ENCODE results near the gene KCTD1. TPM values are rescaled to one million over a fixed set of nuclear protein-coding genes. Genes with fewer than 3 reads are reported as not detected.

The KCTD1 gene
- total RNA-seq, 3 donors from 2014 or later = 8.5 to 14.7 (median 12.8) TPM

DNA sequence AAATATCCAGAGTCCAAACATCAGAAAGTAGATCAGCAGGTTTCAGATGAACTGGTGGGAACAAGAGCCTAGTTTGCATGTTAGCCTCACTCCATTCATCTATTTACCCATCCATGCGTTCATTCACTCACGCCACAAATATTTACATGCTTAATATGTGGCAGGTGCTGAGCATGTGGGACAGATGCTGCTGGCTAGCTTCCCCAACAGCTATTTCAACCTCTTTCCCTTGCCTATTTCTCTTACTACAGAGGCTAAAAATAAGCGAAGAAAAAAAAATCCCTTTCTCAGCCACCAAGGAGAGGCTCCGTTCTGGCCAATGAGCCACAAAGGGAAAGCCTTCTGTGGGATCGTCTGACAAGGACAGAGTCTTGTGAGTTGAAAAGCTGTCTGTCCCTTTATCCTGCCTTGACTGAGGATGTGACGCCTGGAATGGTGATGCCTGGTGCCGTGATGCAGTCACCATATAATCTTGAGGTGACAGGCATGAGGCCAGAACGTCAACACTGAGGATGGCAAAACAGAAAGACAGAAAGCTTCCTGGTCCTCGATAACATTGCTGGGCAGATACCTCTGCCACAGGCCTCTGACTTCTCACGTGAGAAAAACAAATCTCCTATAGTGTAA, 78.2 kb downstream of the KCTD1 start:
- no peak overlapping the region for H3K4me3 ChIP-seq
- DNase-seq (no peak), ATAC-seq (no peak)
- TF ChIP-seq, protein P1, sequence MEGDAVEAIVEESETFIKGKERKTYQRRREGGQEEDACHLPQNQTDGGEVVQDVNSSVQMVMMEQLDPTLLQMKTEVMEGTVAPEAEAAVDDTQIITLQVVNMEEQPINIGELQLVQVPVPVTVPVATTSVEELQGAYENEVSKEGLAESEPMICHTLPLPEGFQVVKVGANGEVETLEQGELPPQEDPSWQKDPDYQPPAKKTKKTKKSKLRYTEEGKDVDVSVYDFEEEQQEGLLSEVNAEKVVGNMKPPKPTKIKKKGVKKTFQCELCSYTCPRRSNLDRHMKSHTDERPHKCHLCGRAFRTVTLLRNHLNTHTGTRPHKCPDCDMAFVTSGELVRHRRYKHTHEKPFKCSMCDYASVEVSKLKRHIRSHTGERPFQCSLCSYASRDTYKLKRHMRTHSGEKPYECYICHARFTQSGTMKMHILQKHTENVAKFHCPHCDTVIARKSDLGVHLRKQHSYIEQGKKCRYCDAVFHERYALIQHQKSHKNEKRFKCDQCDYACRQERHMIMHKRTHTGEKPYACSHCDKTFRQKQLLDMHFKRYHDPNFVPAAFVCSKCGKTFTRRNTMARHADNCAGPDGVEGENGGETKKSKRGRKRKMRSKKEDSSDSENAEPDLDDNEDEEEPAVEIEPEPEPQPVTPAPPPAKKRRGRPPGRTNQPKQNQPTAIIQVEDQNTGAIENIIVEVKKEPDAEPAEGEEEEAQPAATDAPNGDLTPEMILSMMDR (IDR thresholded peaks at IDR 0.05) = no peak
- H3K4me1 ChIP-seq (ENCODE audit: low read depth) = no peaks in the 10 kb centered on the region
- H3K9me3 ChIP-seq = no peaks in the 10 kb centered on the region
- intact Hi-C loops (cut with DNase I, micrococcal nuclease) = no loop called here
- no peaks in the 10 kb centered on the region for H3K36me3 ChIP-seq (ENCODE audit: low read depth)

DNA sequence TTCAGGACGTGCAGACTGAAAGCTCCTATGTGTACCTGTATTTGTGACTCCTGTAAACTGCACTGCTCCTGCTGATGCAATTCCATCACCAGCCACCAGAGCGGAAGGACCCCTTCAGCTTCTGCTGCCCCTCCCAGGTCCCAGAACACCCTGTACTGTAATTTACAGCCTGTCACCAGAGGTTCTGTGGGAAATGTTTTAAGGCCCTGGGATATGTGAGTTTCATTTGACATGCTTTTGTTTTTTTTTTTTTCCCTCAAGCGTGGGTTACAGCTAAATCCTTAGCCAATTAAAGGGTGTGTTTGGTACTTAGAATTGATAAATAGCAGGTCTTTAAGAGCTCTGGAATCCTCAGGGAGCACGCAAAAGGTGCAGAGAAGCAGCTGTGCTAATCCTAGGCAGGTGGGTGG, 79.4 kb downstream of the KCTD1 start:
- Histone ChIP-seq H3K9me3 (no peaks in the 10 kb centered on the region), H3K4me1 (ENCODE audit: low read depth) (no peaks in the 10 kb centered on the region), H3K4me3 (no peak overlapping the region), H3K36me3 (ENCODE audit: low read depth) (no peaks in the 10 kb centered on the region)
- TF ChIP-seq, protein P1 (IDR thresholded peaks at IDR 0.05) = peak; percentile 21
- DNase-seq (no peak), ATAC-seq (peak; percentile 64)
- intact Hi-C loops (cut with DNase I, micrococcal nuclease) = no loop called here

DNA sequence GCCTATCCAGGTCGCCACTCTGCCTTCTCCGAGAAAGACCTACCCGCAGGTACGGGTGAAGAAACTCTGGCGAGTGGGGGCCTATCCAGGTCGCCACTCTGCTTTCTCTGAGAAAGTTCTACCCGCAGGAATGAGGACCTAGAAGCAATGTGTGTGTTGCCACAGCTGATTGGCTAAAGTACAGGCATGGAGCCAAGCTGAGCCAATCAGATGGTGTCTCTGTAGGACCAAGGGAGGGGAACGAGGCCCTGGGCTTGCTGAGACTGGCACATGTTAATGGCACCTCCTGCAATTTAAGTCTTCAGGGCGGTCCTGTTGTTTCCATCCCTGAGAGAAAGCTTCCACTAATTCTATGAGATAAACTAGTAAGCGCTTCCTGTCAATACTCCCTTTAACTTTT, 82.3 kb downstream of the KCTD1 start:
- ATAC-seq (no peak), DNase-seq (no peak)
- H3K9me3 ChIP-seq = no peaks in the 10 kb centered on the region
- H3K36me3 ChIP-seq (ENCODE audit: low read depth) = no peaks in the 10 kb centered on the region
- H3K4me3 ChIP-seq = no peak overlapping the region
- no peaks in the 10 kb centered on the region for H3K4me1 ChIP-seq (ENCODE audit: low read depth)
- TF ChIP-seq, protein P1 (IDR thresholded peaks at IDR 0.05) = no peak
- intact Hi-C loops (cut with DNase I, micrococcal nuclease) = no loop called here

DNA sequence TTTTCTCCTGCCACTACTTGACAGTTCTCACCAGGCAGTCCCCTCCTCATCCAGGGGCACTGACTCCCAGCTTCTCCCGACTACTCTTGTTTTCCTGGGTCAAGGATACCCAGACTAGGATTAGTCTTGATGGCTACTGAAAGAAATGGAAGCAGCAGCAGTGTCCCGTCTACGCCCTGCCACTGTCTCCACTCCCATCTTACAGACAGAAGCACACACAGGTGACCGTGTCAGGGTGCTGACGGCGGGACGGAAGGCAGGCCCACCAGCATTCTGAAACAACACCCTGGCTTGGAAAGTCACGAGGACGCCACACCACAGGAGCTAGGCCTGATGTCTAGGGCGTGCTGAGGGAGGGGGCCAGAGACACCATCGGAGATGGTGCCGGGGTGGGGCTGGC, 82.9 kb downstream of the KCTD1 start:
- DNase-seq (no peak), ATAC-seq (no peak)
- TF ChIP-seq, protein P1 (IDR thresholded peaks at IDR 0.05) = no peak
- Histone ChIP-seq H3K4me3 (no peak overlapping the region), H3K36me3 (ENCODE audit: low read depth) (no peaks in the 10 kb centered on the region), H3K9me3 (no peaks in the 10 kb centered on the region), H3K4me1 (ENCODE audit: low read depth) (no peaks in the 10 kb centered on the region)
- intact Hi-C loops (cut with DNase I, micrococcal nuclease) = no loop called here

DNA sequence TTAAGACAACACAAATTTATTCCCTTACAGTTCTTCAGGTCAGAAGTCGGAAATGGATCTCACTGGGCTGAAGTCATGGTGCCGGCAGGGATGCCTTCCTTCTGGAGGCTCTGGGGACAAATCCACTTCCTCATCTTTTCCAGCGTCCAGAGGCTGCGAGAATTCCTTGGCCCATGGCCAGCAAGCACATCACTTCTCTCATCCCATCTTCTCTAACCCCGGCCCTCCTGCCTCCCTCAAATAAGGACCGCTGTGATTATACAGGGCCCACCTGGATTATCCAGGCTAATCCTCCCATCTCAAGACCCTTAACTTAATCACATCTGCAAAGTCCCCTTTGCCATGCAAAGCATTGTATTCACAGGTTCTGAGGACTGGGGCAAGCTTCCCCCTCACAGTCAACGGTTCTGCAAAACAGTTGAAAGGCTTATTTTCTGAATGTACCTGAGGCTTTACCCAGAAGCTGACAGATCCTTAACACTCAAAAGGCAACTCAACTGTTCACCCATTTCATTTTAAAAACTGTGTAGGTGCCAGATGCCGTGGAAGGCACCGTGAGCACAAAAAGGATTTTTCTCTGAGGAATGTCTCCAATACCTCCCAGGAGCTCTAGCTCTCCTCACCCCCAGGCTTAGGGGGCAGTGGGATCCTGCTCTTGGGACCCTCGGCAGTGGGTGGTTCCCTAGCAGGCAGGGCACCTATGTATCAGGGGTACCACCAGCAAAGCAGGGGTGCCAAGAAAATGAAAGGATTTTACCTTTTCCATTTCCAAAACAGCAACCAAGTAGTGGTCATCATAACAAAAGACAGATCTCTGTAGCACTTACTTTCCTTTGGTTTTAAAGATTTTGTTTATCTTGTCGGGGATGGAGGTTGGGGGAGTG, 84.0 kb downstream of the KCTD1 start:
- intact Hi-C loops (cut with DNase I, micrococcal nuclease) = no loop called here
- no peaks in the 10 kb centered on the region for H3K36me3 ChIP-seq (ENCODE audit: low read depth)

More for the DNA sequence above, 84.0 kb downstream of the KCTD1 start:
- ATAC-seq = no peak
- H3K4me1 ChIP-seq (ENCODE audit: low read depth) = no peaks in the 10 kb centered on the region
- no peaks in the 10 kb centered on the region for H3K9me3 ChIP-seq
- DNase-seq = no peak
- no peak overlapping the region for H3K4me3 ChIP-seq
- TF ChIP-seq, protein P1 (IDR thresholded peaks at IDR 0.05) = no peak

Data from mucosa of descending colon (tissue), 3 donors.